HepG2 (cell line): ENCODE data around the gene ARL14EPL. TPM values are rescaled to one million over a fixed set of nuclear protein-coding genes. Genes with fewer than 3 reads are reported as not detected.

Experiments used
- E2F1 ChIP-seq: sonication (generic); formaldehyde crosslinking; IDR thresholded peaks from 2 replicates; pipeline ENCODE4 v1.5.0; 2020; ENCODE audit warnings: missing genetic modification reagents
- FOXP1 ChIP-seq, 2 experiments: fragments of 450-650 bp in 1 of 2; IDR thresholded peaks; 2 replicates each; pipeline ENCODE4 v1.6.1; 2017 to 2018; ENCODE audit warnings: antibody characterized with exemption in 1 of 2
- GTF2F1 ChIP-seq: fragments of 150-350 bp; IDR thresholded peaks from 2 replicates; pipeline ENCODE4 v1.6.1; 2014; ENCODE audit warnings: low read length
- HMG20A ChIP-seq: IDR thresholded peaks from 2 replicates; pipeline ENCODE4 v1.6.1; 2016; ENCODE audit warnings: borderline replicate concordance
- MEF2D ChIP-seq: sonication (generic); formaldehyde crosslinking; IDR thresholded peaks from 2 replicates; pipeline ENCODE4 v1.5.1; 2020; ENCODE audit warnings: mild to moderate bottlenecking, missing genetic modification reagents
- NFRKB ChIP-seq: fragments of 450-650 bp; IDR thresholded peaks from 2 replicates; pipeline ENCODE4 v1.6.1; 2017
- NFYC ChIP-seq: IDR thresholded peaks from 2 replicates; pipeline ENCODE4 v1.6.1; 2016; ENCODE audit warnings: missing genetic modification reagents, missing compliant biosample characterization
- ONECUT2 ChIP-seq: sonication (generic); formaldehyde crosslinking; IDR thresholded peaks from 2 replicates; pipeline ENCODE4 v1.4.0; 2020; ENCODE audit warnings: missing genetic modification reagents
- TEAD3 ChIP-seq: optimal IDR thresholded peaks from 2 replicates; pipeline ENCODE3; 2016; ENCODE audit warnings: borderline replicate concordance
- THAP11 ChIP-seq: IDR thresholded peaks from 2 replicates; pipeline ENCODE4 v1.6.1; 2016; ENCODE audit warnings: missing biosample characterization, missing genetic modification reagents
- ZBTB3 ChIP-seq: sonication (generic); formaldehyde crosslinking; IDR thresholded peaks from 2 replicates; pipeline ENCODE4 v1.4.0; 2020; ENCODE audit warnings: low read depth, mild to moderate bottlenecking, moderate library complexity, missing genetic modification reagents, borderline replicate concordance
- ZBTB7A ChIP-seq: sonication (generic); formaldehyde crosslinking; IDR thresholded peaks from 2 replicates; pipeline ENCODE4 v1.8.0; 2022; ENCODE audit warnings: mild to moderate bottlenecking, missing genetic modification reagents
- ZNF335 ChIP-seq: sonication (generic); formaldehyde crosslinking; IDR thresholded peaks from 2 replicates; pipeline ENCODE4 v1.4.0; 2020; ENCODE audit warnings: missing genetic modification reagents
- ZNF33A ChIP-seq: sonication (generic); formaldehyde crosslinking; IDR thresholded peaks from 2 replicates; pipeline ENCODE4 v1.5.1; 2020; ENCODE audit warnings: missing genetic modification reagents, mild to moderate bottlenecking, moderate library complexity, borderline replicate concordance
- ZNF501 ChIP-seq: sonication (generic); formaldehyde crosslinking; IDR thresholded peaks from 2 replicates; pipeline ENCODE4 v1.5.1; 2020; ENCODE audit warnings: mild to moderate bottlenecking, moderate library complexity, missing genetic modification reagents
- ZNF513 ChIP-seq: sonication (generic); formaldehyde crosslinking; conservative IDR thresholded peaks from 2 replicates; pipeline ENCODE4 v1.5.0; 2020; ENCODE audit warnings: missing genetic modification reagents
- ZNF670 ChIP-seq: sonication (generic); formaldehyde crosslinking; IDR thresholded peaks from 2 replicates; pipeline ENCODE4 v1.8.0; 2022; ENCODE audit warnings: mild to moderate bottlenecking, missing genetic modification reagents, borderline replicate concordance
- ZNF720 ChIP-seq: sonication (generic); formaldehyde crosslinking; IDR thresholded peaks from 2 replicates; pipeline ENCODE4 v1.4.0; 2020; ENCODE audit warnings: missing genetic modification reagents
- ZNF883 ChIP-seq: sonication (generic); formaldehyde crosslinking; IDR thresholded peaks from 2 replicates; pipeline ENCODE4 v1.5.1; 2020; ENCODE audit warnings: mild to moderate bottlenecking, missing genetic modification reagents; ENCODE audit errors: not compliant biosample characterization
- polyA plus RNA-seq, 8 experiments: library from polyadenylated mRNA; depleted of rRNA in 3 of 8; stranded (reverse) in 7 of 8; unstranded in 1 of 8; fragments of >200 nt; fragmentation: Illumina TruSeq in 4 of 8; extraction: Trizol in 4 of 8; gene quantifications; 2 replicates each; pipeline versions ENCODE4 v1.2.1 to v1.2.3, GENCODE V29; 2011 to 2016; ENCODE audit warnings: low read depth in 4 of 8, missing spikeins in 1 of 8, mixed read lengths in 1 of 8; ENCODE audit not compliant: insufficient read depth in 1 of 8
- total RNA-seq, 5 experiments: library from RNA; depleted of rRNA; stranded (reverse); fragments of >200 nt; fragmentation: Illumina TruSeq; extraction: Trizol; gene quantifications; 2 replicates each; pipeline ENCODE4 v1.2.3, GENCODE V29; 2016; ENCODE audit warnings: low read depth in 1 of 5
- TF ChIP-seq, protein P1 (sequence below): sonication (generic); formaldehyde crosslinking; IDR thresholded peaks from 2 replicates; pipeline ENCODE4 v1.8.0; 2022; ENCODE audit warnings: mild to moderate bottlenecking, missing genetic modification reagents
- TF ChIP-seq, protein P2 (sequence below): sonication (generic); formaldehyde crosslinking; IDR thresholded peaks from 2 replicates; pipeline ENCODE4 v1.8.0; 2022; ENCODE audit warnings: low read depth, missing genetic modification reagents

Gene ARL14EPL
- total and polyA plus RNA-seq, 2 of the 13 experiments (the other 11 are each of a cell fraction or from before 2014, with no cell fraction given), result not detected

GRCh38 chr5:116084871-116085715 is 52.8 kb downstream of the ARL14EPL start, which contains the start of gene COMMD10 (continued):
- TF ChIP-seq ZNF513 (CRISPR knock-in tag) (no peak), ZBTB7A (CRISPR knock-in tag) (peak; percentile 45; the same call in 1 of the 2 replicates), NFRKB (no peak), ONECUT2 (CRISPR knock-in tag) (0 out of 2 replicates have a peak, but pooled peaks have one; percentile 25), NFYC (peak; percentile 66), ZNF883 (CRISPR knock-in tag) (peak; percentile 79), E2F1 (0 out of 2 replicates have a peak, but pooled peaks have one; percentile 57), ZNF335 (CRISPR knock-in tag) (no peak), ZBTB3 (CRISPR knock-in tag) (no peak), GTF2F1 (no peak), ZNF33A (peak; percentile 14; the same call in 1 of the 2 replicates), FOXP1 (IDR thresholded peaks at IDR 0.05) (no peak), FOXP1 (CRISPR knock-in tag; IDR thresholded peaks at IDR 0.05) (no peak), MEF2D (CRISPR knock-in tag) (peak; percentile 86; the same call in 1 of the 2 replicates), ZNF720 (CRISPR knock-in tag) (no peak), THAP11 (CRISPR knock-in tag) (peak; percentile 82), ZNF501 (CRISPR knock-in tag) (peak; percentile 81), TEAD3 (peak; percentile 53), ZNF670 (CRISPR knock-in tag) (0 out of 2 replicates have a peak, but pooled peaks have one; percentile 16), HMG20A (CRISPR knock-in tag) (no peak)
- TF ChIP-seq, protein P1, sequence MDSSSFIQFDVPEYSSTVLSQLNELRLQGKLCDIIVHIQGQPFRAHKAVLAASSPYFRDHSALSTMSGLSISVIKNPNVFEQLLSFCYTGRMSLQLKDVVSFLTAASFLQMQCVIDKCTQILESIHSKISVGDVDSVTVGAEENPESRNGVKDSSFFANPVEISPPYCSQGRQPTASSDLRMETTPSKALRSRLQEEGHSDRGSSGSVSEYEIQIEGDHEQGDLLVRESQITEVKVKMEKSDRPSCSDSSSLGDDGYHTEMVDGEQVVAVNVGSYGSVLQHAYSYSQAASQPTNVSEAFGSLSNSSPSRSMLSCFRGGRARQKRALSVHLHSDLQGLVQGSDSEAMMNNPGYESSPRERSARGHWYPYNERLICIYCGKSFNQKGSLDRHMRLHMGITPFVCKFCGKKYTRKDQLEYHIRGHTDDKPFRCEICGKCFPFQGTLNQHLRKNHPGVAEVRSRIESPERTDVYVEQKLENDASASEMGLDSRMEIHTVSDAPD, result no peak
- TF ChIP-seq, protein P2, sequence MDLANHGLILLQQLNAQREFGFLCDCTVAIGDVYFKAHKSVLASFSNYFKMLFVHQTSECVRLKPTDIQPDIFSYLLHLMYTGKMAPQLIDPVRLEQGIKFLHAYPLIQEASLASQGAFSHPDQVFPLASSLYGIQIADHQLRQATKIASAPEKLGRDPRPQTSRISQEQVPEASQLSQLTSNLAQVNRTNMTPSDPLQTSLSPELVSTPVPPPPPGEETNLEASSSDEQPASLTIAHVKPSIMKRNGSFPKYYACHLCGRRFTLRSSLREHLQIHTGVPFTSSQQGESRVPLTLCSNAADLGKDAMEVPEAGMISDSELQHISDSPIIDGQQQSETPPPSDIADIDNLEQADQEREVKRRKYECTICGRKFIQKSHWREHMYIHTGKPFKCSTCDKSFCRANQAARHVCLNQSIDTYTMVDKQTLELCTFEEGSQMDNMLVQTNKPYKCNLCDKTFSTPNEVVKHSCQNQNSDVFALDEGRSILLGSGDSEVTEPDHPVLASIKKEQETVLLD, result no peak
